UCSD-AML1 (cell line): Measurements from ENCODE around the gene VIT.

Experiments
- DNase-seq: peaks from one replicate; lab custom pipeline; 2025; ENCODE audit not compliant: unreplicated experiment; lab: John Stamatoyannopoulos, UW

VIT gene

GRCh38 chr2:36696533-36696932 lies at the start of gene VIT:
Gene VIT (plus strand): TSS chr2:36696707. CDS start chr2:36716371, 19,664 bp downstream.
- DNase-seq = no peak

GRCh38 chr2:36650031-36650829 lies 46.3 kb upstream of the VIT start:
- no peak for DNase-seq

- DNase-seq = no peak
These were observed 43.4 kb upstream of the VIT start for GRCh38 chr2:36653155-36653554.

- DNase-seq = no peak
These were observed 42.4 kb upstream of the VIT start for GRCh38 chr2:36653967-36654694.

GRCh38 chr2:36655453-36655852 lies 41.1 kb upstream of the VIT start:
- no peak for DNase-seq

GRCh38 chr2:36657703-36658102 lies 38.8 kb upstream of the VIT start:
- no peak for DNase-seq

- no peak for DNase-seq
These were observed 38.2 kb upstream of the VIT start for GRCh38 chr2:36658277-36658748.

- DNase-seq = no peak
These were observed 37.3 kb upstream of the VIT start for GRCh38 chr2:36659218-36659617.

GRCh38 chr2:36659872-36660312 lies 36.6 kb upstream of the VIT start:
- DNase-seq = no peak

- no peak for DNase-seq
These were observed 33.9 kb upstream of the VIT start for GRCh38 chr2:36662638-36663037.

- no peak for DNase-seq
These were observed 33.2 kb upstream of the VIT start for GRCh38 chr2:36663295-36663694.

- no peak for DNase-seq
These were observed 32.4 kb upstream of the VIT start for GRCh38 chr2:36663851-36664695.

- DNase-seq = no peak
These were observed 31.8 kb upstream of the VIT start for GRCh38 chr2:36664696-36665076.

- no peak for DNase-seq
These were observed 28.6 kb upstream of the VIT start for GRCh38 chr2:36667931-36668330.

- DNase-seq = no peak
These were observed 25.5 kb upstream of the VIT start for GRCh38 chr2:36670881-36671595.

GRCh38 chr2:36671731-36672130 lies 24.8 kb upstream of the VIT start:
- no peak for DNase-seq

GRCh38 chr2:36672199-36672598 lies 24.3 kb upstream of the VIT start:
- DNase-seq = no peak

GRCh38 chr2:36675579-36676282 lies 20.8 kb upstream of the VIT start:
- no peak for DNase-seq

- DNase-seq = no peak
These were observed 20.1 kb upstream of the VIT start for GRCh38 chr2:36676364-36676763.

- peak; percentile 32 for DNase-seq
These were observed 19.1 kb upstream of the VIT start for GRCh38 chr2:36677386-36677785.
